SK-N-SH treated with all-trans-retinoic acid at 6 μM for 48 hours (cell line): ENCODE results near the gene PRKG1.

ENCODE experiments used
- ATAC-seq: fragments of 200-7000 bp; cut with Tn5 transposase; 3 replicates; pipeline ENCODE4 v1.9.1; 2020; ENCODE audit warnings: mild to moderate bottlenecking, moderate library complexity
- ARNTL ChIP-seq: fragments of 450-650 bp; formaldehyde crosslinking; IDR thresholded peaks from 2 replicates; pipeline ENCODE4 v1.5.0; 2020; ENCODE audit warnings: low read depth, mild to moderate bottlenecking, moderate library complexity, borderline replicate concordance
- CSDC2 ChIP-seq: fragments of 250-450 bp; sonication (Bioruptor Pico); IDR thresholded peaks from 2 replicates; pipeline ENCODE4 v1.5.0; 2020; ENCODE audit warnings: mild to moderate bottlenecking, moderate library complexity
- ESRRG ChIP-seq: fragments of 250-450 bp; sonication (Bioruptor Pico); IDR thresholded peaks from 2 replicates; pipeline ENCODE4 v1.6.1; 2021; ENCODE audit warnings: mild to moderate bottlenecking
- ISL1 ChIP-seq: fragments of 250-450 bp; sonication (Bioruptor Pico); IDR thresholded peaks from 2 replicates; pipeline ENCODE4 v2.1.2; 2022; ENCODE audit warnings: mild to moderate bottlenecking, moderate library complexity
- OSR1 ChIP-seq: fragments of 250-450 bp; sonication (Bioruptor Pico); IDR thresholded peaks from 2 replicates; pipeline ENCODE4 v1.8.0; 2022; ENCODE audit warnings: moderate library complexity, mild to moderate bottlenecking, inconsistent platforms
- PPARA ChIP-seq: fragments of 250-450 bp; sonication (Bioruptor Pico); IDR thresholded peaks from 2 replicates; pipeline ENCODE4 v1.5.0; 2020; ENCODE audit warnings: mild to moderate bottlenecking, borderline replicate concordance
- RARB ChIP-seq: fragments of 250-450 bp; sonication (Bioruptor Pico); IDR thresholded peaks from 2 replicates; pipeline ENCODE4 v1.8.0; 2021; ENCODE audit warnings: mild to moderate bottlenecking, moderate library complexity
- SNAI2 ChIP-seq: fragments of 250-450 bp; sonication (Bioruptor Pico); IDR thresholded peaks from 2 replicates; pipeline ENCODE4 v1.5.0; 2020; ENCODE audit warnings: mild to moderate bottlenecking, moderate library complexity
- TOX ChIP-seq: fragments of 250-450 bp; sonication (Bioruptor Pico); IDR thresholded peaks from 2 replicates; pipeline ENCODE4 v1.8.0; 2021; ENCODE audit warnings: mild to moderate bottlenecking, moderate library complexity, borderline replicate concordance
- ZC3H10 ChIP-seq: fragments of 250-450 bp; sonication (Bioruptor Pico); IDR thresholded peaks from 2 replicates; pipeline ENCODE4 v1.5.1; 2021; ENCODE audit warnings: mild to moderate bottlenecking, moderate library complexity
- ZFP3 ChIP-seq: fragments of 250-450 bp; sonication (Bioruptor Pico); IDR thresholded peaks from 2 replicates; pipeline ENCODE4 v1.5.0; 2020; ENCODE audit warnings: mild to moderate bottlenecking, moderate library complexity
- ZFP30 ChIP-seq: fragments of 450-650 bp; formaldehyde crosslinking; IDR thresholded peaks from 2 replicates; pipeline ENCODE4 v1.5.0; 2022; ENCODE audit warnings: mild to moderate bottlenecking, moderate library complexity
- ZNF565 ChIP-seq: fragments of 450-650 bp; formaldehyde crosslinking; conservative IDR thresholded peaks from 2 replicates; pipeline ENCODE4 v1.5.0; 2020; ENCODE audit warnings: low read depth, mild to moderate bottlenecking, moderate library complexity
- ZNF70 ChIP-seq: fragments of 450-650 bp; formaldehyde crosslinking; IDR thresholded peaks from 2 replicates; pipeline ENCODE4 v1.5.0; 2020; ENCODE audit warnings: mild to moderate bottlenecking, moderate library complexity
- TF ChIP-seq, protein P1 (sequence below): fragments of 250-450 bp; sonication (Bioruptor Pico); IDR thresholded peaks from 2 replicates; pipeline ENCODE4 v1.5.1; 2021; ENCODE audit warnings: mild to moderate bottlenecking, moderate library complexity
- TF ChIP-seq, protein P2 (sequence below): fragments of 250-450 bp; sonication (Bioruptor Pico); IDR thresholded peaks from 2 replicates; pipeline ENCODE4 v1.5.1; 2020; ENCODE audit warnings: low read depth, mild to moderate bottlenecking, moderate library complexity
- TF ChIP-seq, protein P3 (sequence below): fragments of 250-450 bp; sonication (Bioruptor Pico); IDR thresholded peaks from 2 replicates; pipeline ENCODE4 v1.8.0; 2021; ENCODE audit warnings: low read depth, mild to moderate bottlenecking, moderate library complexity, borderline replicate concordance
- TF ChIP-seq, protein P4 (sequence below): fragments of 250-450 bp; sonication (Bioruptor Pico); IDR thresholded peaks from 2 replicates; pipeline ENCODE4 v1.8.0; 2020; ENCODE audit warnings: mild to moderate bottlenecking, moderate library complexity, borderline replicate concordance
- TF ChIP-seq, protein P5 (sequence below): fragments of 250-450 bp; sonication (Bioruptor Pico); IDR thresholded peaks from 2 replicates; pipeline ENCODE4 v1.5.0; 2020; ENCODE audit warnings: mild to moderate bottlenecking, moderate library complexity

The PRKG1 gene

DNA sequence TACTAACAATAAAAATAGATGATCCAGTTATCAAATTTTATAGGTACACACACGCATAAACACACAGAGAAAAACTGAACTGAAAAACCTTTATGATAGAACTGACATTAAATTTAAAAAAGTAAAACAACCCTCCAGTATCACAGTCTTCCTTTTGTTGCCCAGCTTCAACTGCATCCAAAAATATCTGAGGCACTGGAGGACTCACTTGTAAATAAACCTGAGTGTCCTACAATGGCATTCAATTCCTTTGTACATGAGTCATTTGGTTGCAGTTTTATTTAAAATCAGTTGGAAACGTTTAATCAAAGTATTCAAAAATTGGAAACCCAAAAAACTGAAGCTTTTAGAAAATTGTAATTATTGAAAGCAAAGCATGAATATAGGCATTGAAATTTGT, 890.3 kb downstream of the PRKG1 start:
- ATAC-seq: no peak

DNA sequence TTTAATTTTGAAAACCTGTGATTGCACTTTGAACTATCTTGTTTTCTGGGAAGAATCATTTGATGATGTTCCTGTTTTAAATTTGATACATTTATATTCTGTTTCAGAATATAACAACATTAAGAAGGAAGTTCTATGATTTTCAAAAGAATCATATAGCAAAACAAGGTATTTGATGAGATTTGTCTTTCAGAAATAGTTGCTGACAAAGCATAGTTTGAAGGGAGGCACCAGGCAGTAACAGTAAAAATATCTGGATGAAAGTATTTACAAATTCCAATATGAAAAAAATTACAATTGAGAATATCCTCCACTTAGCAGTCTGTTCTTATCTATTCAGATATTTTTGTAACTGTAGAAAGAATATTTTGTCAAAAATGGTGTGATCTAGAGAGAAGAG, 891.2 kb downstream of the PRKG1 start:
- ATAC-seq: no peak
- no peak for TF ChIP-seq ESRRG (CRISPR knock-in tag)
- TF ChIP-seq, protein P1, sequence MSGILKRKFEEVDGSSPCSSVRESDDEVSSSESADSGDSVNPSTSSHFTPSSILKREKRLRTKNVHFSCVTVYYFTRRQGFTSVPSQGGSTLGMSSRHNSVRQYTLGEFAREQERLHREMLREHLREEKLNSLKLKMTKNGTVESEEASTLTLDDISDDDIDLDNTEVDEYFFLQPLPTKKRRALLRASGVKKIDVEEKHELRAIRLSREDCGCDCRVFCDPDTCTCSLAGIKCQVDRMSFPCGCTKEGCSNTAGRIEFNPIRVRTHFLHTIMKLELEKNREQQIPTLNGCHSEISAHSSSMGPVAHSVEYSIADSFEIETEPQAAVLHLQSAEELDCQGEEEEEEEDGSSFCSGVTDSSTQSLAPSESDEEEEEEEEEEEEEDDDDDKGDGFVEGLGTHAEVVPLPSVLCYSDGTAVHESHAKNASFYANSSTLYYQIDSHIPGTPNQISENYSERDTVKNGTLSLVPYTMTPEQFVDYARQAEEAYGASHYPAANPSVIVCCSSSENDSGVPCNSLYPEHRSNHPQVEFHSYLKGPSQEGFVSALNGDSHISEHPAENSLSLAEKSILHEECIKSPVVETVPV: no peak
- no peak for TF ChIP-seq ISL1 (CRISPR knock-in tag)
- TF ChIP-seq, protein P2, sequence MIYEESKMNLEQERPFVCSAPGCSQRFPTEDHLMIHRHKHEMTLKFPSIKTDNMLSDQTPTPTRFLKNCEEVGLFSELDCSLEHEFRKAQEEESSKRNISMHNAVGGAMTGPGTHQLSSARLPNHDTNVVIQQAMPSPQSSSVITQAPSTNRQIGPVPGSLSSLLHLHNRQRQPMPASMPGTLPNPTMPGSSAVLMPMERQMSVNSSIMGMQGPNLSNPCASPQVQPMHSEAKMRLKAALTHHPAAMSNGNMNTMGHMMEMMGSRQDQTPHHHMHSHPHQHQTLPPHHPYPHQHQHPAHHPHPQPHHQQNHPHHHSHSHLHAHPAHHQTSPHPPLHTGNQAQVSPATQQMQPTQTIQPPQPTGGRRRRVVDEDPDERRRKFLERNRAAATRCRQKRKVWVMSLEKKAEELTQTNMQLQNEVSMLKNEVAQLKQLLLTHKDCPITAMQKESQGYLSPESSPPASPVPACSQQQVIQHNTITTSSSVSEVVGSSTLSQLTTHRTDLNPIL: no peak
- no peak for TF ChIP-seq ZNF70 (CRISPR knock-in tag)
- no peak for TF ChIP-seq TOX (CRISPR knock-in tag)
- no peak for TF ChIP-seq SNAI2 (CRISPR knock-in tag)
- TF ChIP-seq OSR1 (CRISPR knock-in tag): no peak
- TF ChIP-seq, protein P3, sequence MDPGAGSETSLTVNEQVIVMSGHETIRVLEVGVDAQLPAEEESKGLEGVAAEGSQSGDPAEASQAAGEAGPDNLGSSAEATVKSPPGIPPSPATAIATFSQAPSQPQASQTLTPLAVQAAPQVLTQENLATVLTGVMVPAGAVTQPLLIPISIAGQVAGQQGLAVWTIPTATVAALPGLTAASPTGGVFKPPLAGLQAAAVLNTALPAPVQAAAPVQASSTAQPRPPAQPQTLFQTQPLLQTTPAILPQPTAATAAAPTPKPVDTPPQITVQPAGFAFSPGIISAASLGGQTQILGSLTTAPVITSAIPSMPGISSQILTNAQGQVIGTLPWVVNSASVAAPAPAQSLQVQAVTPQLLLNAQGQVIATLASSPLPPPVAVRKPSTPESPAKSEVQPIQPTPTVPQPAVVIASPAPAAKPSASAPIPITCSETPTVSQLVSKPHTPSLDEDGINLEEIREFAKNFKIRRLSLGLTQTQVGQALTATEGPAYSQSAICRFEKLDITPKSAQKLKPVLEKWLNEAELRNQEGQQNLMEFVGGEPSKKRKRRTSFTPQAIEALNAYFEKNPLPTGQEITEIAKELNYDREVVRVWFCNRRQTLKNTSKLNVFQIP (CRISPR knock-in tag): no peak
- no peak for TF ChIP-seq ZC3H10 (CRISPR knock-in tag)
- TF ChIP-seq ZFP3 (CRISPR knock-in tag): no peak

More for the DNA sequence above, 890.3 kb downstream of the PRKG1 start:
- TF ChIP-seq SNAI2 (CRISPR knock-in tag): no peak
- no peak for TF ChIP-seq ZFP30 (CRISPR knock-in tag)
- TF ChIP-seq ARNTL (CRISPR knock-in tag): no peak
- TF ChIP-seq CSDC2 (CRISPR knock-in tag): no peak
- TF ChIP-seq ISL1 (CRISPR knock-in tag): no peak
- TF ChIP-seq ZC3H10 (CRISPR knock-in tag): no peak
- TF ChIP-seq, protein P3 (CRISPR knock-in tag): no peak
- TF ChIP-seq, protein P4, sequence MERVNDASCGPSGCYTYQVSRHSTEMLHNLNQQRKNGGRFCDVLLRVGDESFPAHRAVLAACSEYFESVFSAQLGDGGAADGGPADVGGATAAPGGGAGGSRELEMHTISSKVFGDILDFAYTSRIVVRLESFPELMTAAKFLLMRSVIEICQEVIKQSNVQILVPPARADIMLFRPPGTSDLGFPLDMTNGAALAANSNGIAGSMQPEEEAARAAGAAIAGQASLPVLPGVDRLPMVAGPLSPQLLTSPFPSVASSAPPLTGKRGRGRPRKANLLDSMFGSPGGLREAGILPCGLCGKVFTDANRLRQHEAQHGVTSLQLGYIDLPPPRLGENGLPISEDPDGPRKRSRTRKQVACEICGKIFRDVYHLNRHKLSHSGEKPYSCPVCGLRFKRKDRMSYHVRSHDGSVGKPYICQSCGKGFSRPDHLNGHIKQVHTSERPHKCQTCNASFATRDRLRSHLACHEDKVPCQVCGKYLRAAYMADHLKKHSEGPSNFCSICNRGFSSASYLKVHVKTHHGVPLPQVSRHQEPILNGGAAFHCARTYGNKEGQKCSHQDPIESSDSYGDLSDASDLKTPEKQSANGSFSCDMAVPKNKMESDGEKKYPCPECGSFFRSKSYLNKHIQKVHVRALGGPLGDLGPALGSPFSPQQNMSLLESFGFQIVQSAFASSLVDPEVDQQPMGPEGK: no peak
- no peak for TF ChIP-seq ESRRG (CRISPR knock-in tag)
- no peak for TF ChIP-seq TOX (CRISPR knock-in tag)

DNA sequence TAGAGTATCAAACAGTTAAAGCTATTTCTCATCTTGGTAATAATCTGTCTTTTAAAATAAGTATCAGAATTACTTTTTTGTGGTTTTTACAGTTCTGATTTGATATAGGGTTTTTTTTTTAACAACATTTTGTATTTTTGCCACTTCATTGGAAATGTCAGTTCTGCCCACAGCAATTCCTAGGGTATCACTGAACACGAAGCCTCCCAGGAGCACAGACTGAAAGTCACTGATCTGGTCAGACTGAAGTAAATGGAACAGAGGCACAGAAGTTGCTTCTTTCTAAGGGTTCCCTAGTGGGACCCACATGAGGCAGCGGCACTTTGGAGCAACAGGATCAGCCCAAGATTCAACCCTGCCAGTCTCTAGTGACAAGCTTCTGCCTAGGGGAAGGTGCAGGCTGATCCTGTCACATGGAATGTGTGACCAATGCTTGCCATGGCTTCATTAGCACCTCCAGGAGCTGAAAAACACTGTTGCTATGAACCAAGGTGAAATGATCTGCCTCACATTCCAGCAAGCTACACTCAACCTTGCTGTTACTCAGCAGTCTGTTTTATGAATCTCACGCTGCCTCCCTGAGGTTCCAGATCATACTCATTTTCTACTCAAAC, 898.6 kb downstream of the PRKG1 start:
- no peak for ATAC-seq
- TF ChIP-seq ZFP30 (CRISPR knock-in tag): no peak
- no peak for TF ChIP-seq CSDC2 (CRISPR knock-in tag)
- TF ChIP-seq ZNF565: no peak

DNA sequence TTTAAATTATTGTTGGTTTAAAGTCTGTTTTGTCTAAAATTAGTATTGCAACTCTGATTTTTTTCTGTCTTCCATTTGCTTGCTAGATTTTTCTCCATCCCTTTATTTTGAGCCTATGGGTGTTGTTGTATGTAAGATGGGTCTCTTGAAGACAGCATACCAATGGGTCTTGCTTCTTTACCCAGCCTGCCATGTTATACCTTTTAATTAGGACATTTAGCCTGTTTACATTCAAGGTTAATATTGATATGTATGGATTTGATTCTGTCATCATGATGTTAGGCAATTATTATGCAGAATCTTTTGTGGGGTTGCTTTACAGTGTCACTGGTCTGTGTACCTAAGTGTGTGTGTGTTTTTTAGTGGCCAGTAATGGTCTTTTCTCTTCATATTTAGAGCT, 906.5 kb downstream of the PRKG1 start:
- no peak for ATAC-seq
- TF ChIP-seq, protein P3 (CRISPR knock-in tag): no peak
- TF ChIP-seq PPARA (CRISPR knock-in tag) (no peak), ZC3H10 (CRISPR knock-in tag) (no peak), ARNTL (CRISPR knock-in tag) (no peak), RARB (CRISPR knock-in tag) (no peak), SNAI2 (CRISPR knock-in tag) (no peak)
- TF ChIP-seq, protein P1: no peak
- TF ChIP-seq, protein P5, sequence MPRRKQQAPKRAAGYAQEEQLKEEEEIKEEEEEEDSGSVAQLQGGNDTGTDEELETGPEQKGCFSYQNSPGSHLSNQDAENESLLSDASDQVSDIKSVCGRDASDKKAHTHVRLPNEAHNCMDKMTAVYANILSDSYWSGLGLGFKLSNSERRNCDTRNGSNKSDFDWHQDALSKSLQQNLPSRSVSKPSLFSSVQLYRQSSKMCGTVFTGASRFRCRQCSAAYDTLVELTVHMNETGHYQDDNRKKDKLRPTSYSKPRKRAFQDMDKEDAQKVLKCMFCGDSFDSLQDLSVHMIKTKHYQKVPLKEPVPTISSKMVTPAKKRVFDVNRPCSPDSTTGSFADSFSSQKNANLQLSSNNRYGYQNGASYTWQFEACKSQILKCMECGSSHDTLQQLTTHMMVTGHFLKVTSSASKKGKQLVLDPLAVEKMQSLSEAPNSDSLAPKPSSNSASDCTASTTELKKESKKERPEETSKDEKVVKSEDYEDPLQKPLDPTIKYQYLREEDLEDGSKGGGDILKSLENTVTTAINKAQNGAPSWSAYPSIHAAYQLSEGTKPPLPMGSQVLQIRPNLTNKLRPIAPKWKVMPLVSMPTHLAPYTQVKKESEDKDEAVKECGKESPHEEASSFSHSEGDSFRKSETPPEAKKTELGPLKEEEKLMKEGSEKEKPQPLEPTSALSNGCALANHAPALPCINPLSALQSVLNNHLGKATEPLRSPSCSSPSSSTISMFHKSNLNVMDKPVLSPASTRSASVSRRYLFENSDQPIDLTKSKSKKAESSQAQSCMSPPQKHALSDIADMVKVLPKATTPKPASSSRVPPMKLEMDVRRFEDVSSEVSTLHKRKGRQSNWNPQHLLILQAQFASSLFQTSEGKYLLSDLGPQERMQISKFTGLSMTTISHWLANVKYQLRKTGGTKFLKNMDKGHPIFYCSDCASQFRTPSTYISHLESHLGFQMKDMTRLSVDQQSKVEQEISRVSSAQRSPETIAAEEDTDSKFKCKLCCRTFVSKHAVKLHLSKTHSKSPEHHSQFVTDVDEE (CRISPR knock-in tag): no peak
- TF ChIP-seq, protein P2: no peak
